Osteocyte (in vitro differentiated cells): ENCODE results near the gene PTGER2. TPM values are rescaled to one million over a fixed set of nuclear protein-coding genes. Genes with fewer than 3 reads are reported as not detected.

Source experiments
- DNase-seq: peaks from one replicate; pipeline ENCODE4 v3.0.0; 2021; ENCODE audit warnings: mixed read lengths; ENCODE audit not compliant: unreplicated experiment; ENCODE audit errors: extremely low spot score
- H3K27ac Mint-ChIP-seq: one replicate; pipeline ENCODE4 v1.8.0; 2021; ENCODE audit warnings: mild to moderate bottlenecking, mixed read lengths; ENCODE audit not compliant: unreplicated experiment
- H3K27me3 Mint-ChIP-seq: one replicate; pipeline ENCODE4 v1.8.0; 2021; ENCODE audit warnings: mixed read lengths; ENCODE audit not compliant: unreplicated experiment
- H3K36me3 Mint-ChIP-seq: one replicate; pipeline ENCODE4 v1.8.0; 2021; ENCODE audit warnings: mixed read lengths; ENCODE audit not compliant: unreplicated experiment
- H3K4me1 Mint-ChIP-seq: one replicate; pipeline ENCODE4 v1.8.0; 2021; ENCODE audit warnings: mixed read lengths; ENCODE audit not compliant: unreplicated experiment
- H3K4me3 Mint-ChIP-seq: one replicate; pipeline ENCODE4 v1.8.0; 2021; ENCODE audit warnings: mild to moderate bottlenecking, moderate library complexity, mixed read lengths; ENCODE audit not compliant: unreplicated experiment
- H3K9me3 Mint-ChIP-seq: one replicate; pipeline ENCODE4 v1.8.0; 2021; ENCODE audit warnings: mixed read lengths; ENCODE audit not compliant: unreplicated experiment
- total RNA-seq: library from RNA; stranded (reverse); gene quantifications from 2 replicates; pipeline ENCODE4 v1.2.1, GENCODE V29; 2021
- TF ChIP-seq, protein P1 (sequence below): fragments of 200-600 bp; sonication (generic); IDR thresholded peaks from 2 replicates; pipeline ENCODE4 v1.5.0; 2021; ENCODE audit warnings: antibody characterized with exemption, mild to moderate bottlenecking, moderate library complexity

The PTGER2 gene
- total RNA-seq, 1 donor from 2014 or later: 2.1 TPM

DNA sequence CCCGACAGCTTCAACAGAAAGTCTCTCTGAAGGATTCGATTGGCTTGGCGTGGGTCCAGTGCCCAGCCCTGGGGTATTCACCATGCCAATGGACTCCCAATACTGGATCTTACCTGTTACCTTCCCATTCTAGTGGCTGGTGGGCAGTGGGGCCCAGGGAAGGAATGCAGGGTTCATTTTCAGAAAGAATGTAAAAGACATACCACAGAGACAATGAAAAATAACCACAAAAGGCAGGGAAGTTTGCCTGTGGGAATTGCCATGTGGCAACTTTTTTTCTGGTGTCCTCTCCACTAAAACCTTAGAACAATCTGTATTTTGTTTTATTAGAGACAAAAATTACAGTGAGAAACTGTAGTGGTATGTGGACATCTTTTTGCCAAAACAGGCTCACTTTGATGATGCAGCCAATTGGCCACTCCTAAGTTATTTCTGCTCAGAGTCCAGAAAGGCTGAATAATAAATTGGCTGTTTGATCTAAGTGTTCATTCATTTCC is 55.2 kb downstream of the PTGER2 start:
- Mint-ChIP-seq H3K4me3 (no peak overlapping the region), H3K36me3 (no peaks in the 10 kb centered on the region), H3K27ac (no peak overlapping the region), H3K4me1 (peaks cover 5% of the 10 kb centered on the region), H3K9me3 (peaks cover 11% of the 10 kb centered on the region), H3K27me3 (peaks cover 3% of the 10 kb centered on the region)
- TF ChIP-seq, protein P1, sequence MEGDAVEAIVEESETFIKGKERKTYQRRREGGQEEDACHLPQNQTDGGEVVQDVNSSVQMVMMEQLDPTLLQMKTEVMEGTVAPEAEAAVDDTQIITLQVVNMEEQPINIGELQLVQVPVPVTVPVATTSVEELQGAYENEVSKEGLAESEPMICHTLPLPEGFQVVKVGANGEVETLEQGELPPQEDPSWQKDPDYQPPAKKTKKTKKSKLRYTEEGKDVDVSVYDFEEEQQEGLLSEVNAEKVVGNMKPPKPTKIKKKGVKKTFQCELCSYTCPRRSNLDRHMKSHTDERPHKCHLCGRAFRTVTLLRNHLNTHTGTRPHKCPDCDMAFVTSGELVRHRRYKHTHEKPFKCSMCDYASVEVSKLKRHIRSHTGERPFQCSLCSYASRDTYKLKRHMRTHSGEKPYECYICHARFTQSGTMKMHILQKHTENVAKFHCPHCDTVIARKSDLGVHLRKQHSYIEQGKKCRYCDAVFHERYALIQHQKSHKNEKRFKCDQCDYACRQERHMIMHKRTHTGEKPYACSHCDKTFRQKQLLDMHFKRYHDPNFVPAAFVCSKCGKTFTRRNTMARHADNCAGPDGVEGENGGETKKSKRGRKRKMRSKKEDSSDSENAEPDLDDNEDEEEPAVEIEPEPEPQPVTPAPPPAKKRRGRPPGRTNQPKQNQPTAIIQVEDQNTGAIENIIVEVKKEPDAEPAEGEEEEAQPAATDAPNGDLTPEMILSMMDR: no peak
- no peak for DNase-seq

DNA sequence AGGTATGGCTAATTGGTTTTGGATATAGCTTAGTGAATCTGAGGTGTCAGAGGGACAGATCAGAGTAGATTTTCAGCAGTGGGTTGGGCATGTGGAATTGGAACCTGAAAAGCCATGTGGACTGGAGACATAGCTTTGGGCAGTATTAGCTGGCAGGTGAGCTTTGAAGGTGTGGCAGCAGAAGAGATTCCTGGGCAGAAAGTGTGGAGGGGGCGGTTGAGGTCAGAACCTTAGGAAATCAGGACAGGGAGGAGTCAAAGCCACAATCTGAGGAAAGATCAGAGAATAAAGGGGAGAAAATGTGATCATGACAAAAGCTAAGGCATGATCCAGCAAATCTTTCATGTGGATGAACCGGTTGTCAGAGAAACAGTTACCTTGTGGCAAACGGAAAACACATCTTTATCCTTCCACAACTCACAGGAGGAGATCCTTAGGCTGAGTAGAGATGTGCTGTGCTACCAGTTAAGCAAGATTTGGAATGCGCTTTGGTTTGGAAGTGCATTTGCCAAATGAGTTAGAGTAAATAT is 56.4 kb downstream of the PTGER2 start:
- TF ChIP-seq, protein P1: no peak
- Mint-ChIP-seq H3K4me1 (no peaks in the 10 kb centered on the region), H3K36me3 (no peaks in the 10 kb centered on the region)

DNA sequence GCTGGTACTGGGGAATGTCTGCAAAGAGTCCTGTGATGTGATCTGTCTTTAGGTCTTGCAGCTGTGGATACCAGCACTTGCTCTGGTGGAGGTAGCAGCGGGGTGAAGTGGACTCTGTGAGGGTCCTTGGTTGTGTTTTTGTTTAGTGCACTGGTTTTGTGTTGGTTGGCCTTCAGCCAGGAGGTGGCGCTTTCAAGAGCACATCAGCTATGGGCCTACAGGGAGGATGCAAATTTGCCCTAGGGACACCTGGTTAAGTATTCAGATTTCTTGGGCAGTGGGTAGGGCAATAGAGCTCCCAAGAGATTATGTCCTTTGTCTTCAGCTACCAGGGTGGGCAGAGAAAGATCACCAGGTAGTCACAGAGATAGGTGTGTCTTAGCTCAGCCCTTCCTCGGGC is 63.8 kb downstream of the PTGER2 start:
- Mint-ChIP-seq H3K27ac (no peak overlapping the region), H3K27me3 (peaks cover 6% of the 10 kb centered on the region), H3K4me1 (peaks cover 1% of the 10 kb centered on the region), H3K4me3 (no peak overlapping the region), H3K36me3 (no peaks in the 10 kb centered on the region), H3K9me3 (peaks cover 30% of the 10 kb centered on the region)
- TF ChIP-seq, protein P1: no peak
- no peak for DNase-seq

More for the DNA sequence above, 56.4 kb downstream of the PTGER2 start:
- DNase-seq: no peak
- no peak overlapping the region for H3K27ac Mint-ChIP-seq
- H3K4me3 Mint-ChIP-seq: no peak overlapping the region
- H3K27me3 Mint-ChIP-seq: peaks cover 3% of the 10 kb centered on the region
- peaks cover 11% of the 10 kb centered on the region for H3K9me3 Mint-ChIP-seq

Other genes starting within 250 kb of the PTGER2 start
- 58.5 and 62.9 TPM in 2 replicates for gene NID2, start 245.3 kb upstream of the PTGER2 start, total RNA-seq
- not detected in 2 replicates for gene PTGDR, start 46.6 kb upstream of the PTGER2 start, total RNA-seq
- 21.5 and 22.8 TPM in 2 replicates for gene TXNDC16, start 238.2 kb downstream of the PTGER2 start, total RNA-seq
- gene GPR137C, start 238.5 kb downstream of the PTGER2 start, total RNA-seq: 2.2 and 3.1 TPM in 2 replicates